Uterus (tissue), 2 donors: Measurements from ENCODE around the gene DNMT3A.

ENCODE experiments used
- CTCF ChIP-seq, 4 experiments: fragments of 200-600 bp in 2 of 4; fragments of 450-650 bp in 2 of 4; sonication (generic) in 2 of 4; IDR thresholded peaks; one replicate each; pipeline ENCODE4 v1.5.1; 2016 to 2019; ENCODE audit warnings: antibody characterized with exemption in 4 of 4, mild to moderate bottlenecking in 2 of 4, moderate library complexity in 1 of 4
- POLR2A ChIP-seq, 2 donors: fragments of 450-650 bp; IDR thresholded peaks; one replicate each; pipeline ENCODE4 v1.6.1; 2016; ENCODE audit warnings: antibody characterized with exemption in 2 of 2, mild to moderate bottlenecking in 1 of 2, moderate library complexity in 1 of 2

- TF ChIP-seq CTCF (IDR thresholded peaks at IDR 0.05), result no peak
- TF ChIP-seq POLR2A (IDR thresholded peaks at IDR 0.05), result no peak
Observed at GRCh38 chr2:25322312-25322711, 19.4 kb downstream of the DNMT3A start.
